OCI-LY1 (cell line): Measurements from ENCODE around the gene CRTAC1.

Source experiments
- H2AFZ ChIP-seq: fragments of 200-600 bp; sonication (generic), shearing (Covaris generic); 2 replicates; pipeline ENCODE4 v1.6.0; 2014; ENCODE audit warnings: antibody characterized with exemption, mild to moderate bottlenecking, low read length
- H3F3A ChIP-seq: fragments of 200-600 bp; sonication (generic), shearing (Covaris generic); 2 replicates; pipeline ENCODE4 v1.6.0; 2014; ENCODE audit warnings: mild to moderate bottlenecking, antibody characterized with exemption, low read length, moderate library complexity; ENCODE audit not compliant: insufficient read depth
- H3K27ac ChIP-seq: fragments of 200-600 bp; sonication (generic); 2 replicates; pipeline ENCODE4 v1.5.1; 2014; ENCODE audit warnings: low read length, mixed run types, mild to moderate bottlenecking, low read depth; ENCODE audit not compliant: poor library complexity, severe bottlenecking
- H3K27me3 ChIP-seq: fragments of 200-600 bp; sonication (generic); 2 replicates; pipeline ENCODE4 v1.6.0; 2014; ENCODE audit warnings: antibody characterized with exemption, mild to moderate bottlenecking, low read length, moderate library complexity; ENCODE audit not compliant: insufficient read depth
- H3K36me3 ChIP-seq: fragments of 200-600 bp; sonication (generic); 2 replicates; pipeline ENCODE4 v1.6.1; 2014; ENCODE audit warnings: mild to moderate bottlenecking, antibody characterized with exemption, low read length, moderate library complexity, mixed read lengths; ENCODE audit not compliant: insufficient read depth
- H3K4me1 ChIP-seq: fragments of 200-600 bp; sonication (generic); 2 replicates; pipeline ENCODE4 v1.5.1; 2014; ENCODE audit warnings: mild to moderate bottlenecking, low read length, moderate library complexity; ENCODE audit not compliant: insufficient read depth, severe bottlenecking
- H3K4me2 ChIP-seq: fragments of 200-600 bp; sonication (generic), shearing (Covaris generic); 2 replicates; pipeline ENCODE4 v1.6.1; 2014; ENCODE audit warnings: low read length
- H3K4me3 ChIP-seq: fragments of 200-600 bp; sonication (generic); 2 replicates; pipeline ENCODE4 v1.5.1; 2014; ENCODE audit warnings: low read length, low read depth, mild to moderate bottlenecking, mixed read lengths; ENCODE audit not compliant: poor library complexity, severe bottlenecking
- H3K79me2 ChIP-seq: fragments of 200-600 bp; shearing (Covaris generic); 2 replicates; pipeline ENCODE4 v1.6.1; 2016; ENCODE audit warnings: mixed run types, low read length, mixed read lengths; ENCODE audit not compliant: insufficient read depth
- H3K9ac ChIP-seq: fragments of 200-600 bp; sonication (generic), shearing (Covaris generic); 2 replicates; pipeline ENCODE4 v1.6.1; 2014; ENCODE audit warnings: mild to moderate bottlenecking, low read length, mixed read lengths
- H3K9me2 ChIP-seq: fragments of 200-600 bp; sonication (generic), shearing (Covaris generic); 2 replicates; pipeline ENCODE4 v1.6.1; 2014; ENCODE audit warnings: low read depth, mild to moderate bottlenecking, low read length, mixed read lengths
- H3K9me3 ChIP-seq: fragments of 200-600 bp; shearing (Covaris generic); 2 replicates; pipeline ENCODE4 v1.6.1; 2014; ENCODE audit warnings: low read length, mixed read lengths
- H4K20me1 ChIP-seq: fragments of 200-600 bp; sonication (generic), shearing (Covaris generic); 2 replicates; pipeline ENCODE4 v1.6.0; 2016; ENCODE audit warnings: mild to moderate bottlenecking, low read length; ENCODE audit not compliant: insufficient read depth
- EZH2 ChIP-seq: fragments of 200-600 bp; sonication (generic), shearing (Covaris generic); IDR thresholded peaks from 2 replicates; pipeline ENCODE4 v1.8.0; 2017; ENCODE audit warnings: borderline replicate concordance, mixed run types, mild to moderate bottlenecking, antibody characterized with exemption, low read length, moderate library complexity, mixed read lengths
- TF ChIP-seq, protein P1 (sequence below): fragments of 200-600 bp; sonication (generic), shearing (Covaris generic); IDR thresholded peaks from 2 replicates; pipeline ENCODE4 v1.5.1; 2017; ENCODE audit warnings: mild to moderate bottlenecking, antibody characterized with exemption, low read length, moderate library complexity, mixed read lengths

Gene CRTAC1

GRCh38 chr10:97923057-97923456, 107.4 kb downstream of the CRTAC1 start:
- no peak for TF ChIP-seq EZH2
- TF ChIP-seq, protein P1, sequence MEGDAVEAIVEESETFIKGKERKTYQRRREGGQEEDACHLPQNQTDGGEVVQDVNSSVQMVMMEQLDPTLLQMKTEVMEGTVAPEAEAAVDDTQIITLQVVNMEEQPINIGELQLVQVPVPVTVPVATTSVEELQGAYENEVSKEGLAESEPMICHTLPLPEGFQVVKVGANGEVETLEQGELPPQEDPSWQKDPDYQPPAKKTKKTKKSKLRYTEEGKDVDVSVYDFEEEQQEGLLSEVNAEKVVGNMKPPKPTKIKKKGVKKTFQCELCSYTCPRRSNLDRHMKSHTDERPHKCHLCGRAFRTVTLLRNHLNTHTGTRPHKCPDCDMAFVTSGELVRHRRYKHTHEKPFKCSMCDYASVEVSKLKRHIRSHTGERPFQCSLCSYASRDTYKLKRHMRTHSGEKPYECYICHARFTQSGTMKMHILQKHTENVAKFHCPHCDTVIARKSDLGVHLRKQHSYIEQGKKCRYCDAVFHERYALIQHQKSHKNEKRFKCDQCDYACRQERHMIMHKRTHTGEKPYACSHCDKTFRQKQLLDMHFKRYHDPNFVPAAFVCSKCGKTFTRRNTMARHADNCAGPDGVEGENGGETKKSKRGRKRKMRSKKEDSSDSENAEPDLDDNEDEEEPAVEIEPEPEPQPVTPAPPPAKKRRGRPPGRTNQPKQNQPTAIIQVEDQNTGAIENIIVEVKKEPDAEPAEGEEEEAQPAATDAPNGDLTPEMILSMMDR, result no peak
- Histone ChIP-seq H4K20me1 (no peaks in the 10 kb centered on the region), H3K27ac (no peak overlapping the region), H3K27me3 (no peaks in the 10 kb centered on the region), H3K9me3 (no peaks in the 10 kb centered on the region), H3K9ac (no peak overlapping the region), H3K4me2 (no peak overlapping the region), H3F3A (no peaks in the 10 kb centered on the region), H3K4me3 (no peak overlapping the region), H3K9me2 (no peaks in the 10 kb centered on the region), H3K79me2 (no peaks in the 10 kb centered on the region), H3K36me3 (no peaks in the 10 kb centered on the region), H3K4me1 (no peaks in the 10 kb centered on the region), H2AFZ (no peak overlapping the region)

DNA sequence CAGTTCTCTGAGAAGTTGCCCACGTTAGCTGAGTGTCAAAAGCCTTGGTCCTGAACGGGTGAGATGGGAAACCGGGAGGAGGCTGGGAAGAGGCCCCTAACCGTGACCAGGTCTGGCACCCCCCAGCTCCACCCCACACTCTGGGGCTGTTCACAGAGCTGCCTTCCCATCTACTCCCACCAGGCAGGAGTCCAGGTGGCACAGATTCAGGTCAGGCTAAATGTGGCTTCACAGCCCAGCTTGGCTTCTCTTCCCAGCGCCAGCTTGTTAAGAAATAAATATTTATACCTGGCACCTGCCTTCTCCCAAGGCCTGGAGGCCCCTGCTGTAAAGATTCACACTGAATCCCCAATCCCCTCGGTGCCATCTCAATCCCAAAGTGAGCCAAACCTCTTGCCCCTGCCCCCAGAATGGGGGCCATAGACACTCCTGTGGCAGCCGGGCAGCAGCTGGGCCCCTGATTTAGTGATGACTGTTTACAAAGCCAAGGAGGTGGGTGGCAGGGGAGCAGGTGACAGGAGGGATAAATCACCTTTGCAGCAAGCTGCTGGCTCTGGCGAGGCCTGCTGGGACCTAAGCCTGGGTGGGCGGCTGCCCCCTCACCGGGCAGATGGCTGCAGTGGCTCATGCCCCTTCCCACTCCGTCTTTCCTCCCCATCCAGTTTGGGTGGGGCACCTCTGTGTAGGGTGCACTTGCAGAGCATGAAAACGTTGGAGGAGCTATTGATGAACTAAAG, 108.2 kb downstream of the CRTAC1 start:
- Histone ChIP-seq H3K79me2 (no peaks in the 10 kb centered on the region), H3K4me1 (no peaks in the 10 kb centered on the region), H3K4me3 (no peak overlapping the region), H3K4me2 (no peak overlapping the region), H4K20me1 (no peaks in the 10 kb centered on the region), H3K36me3 (no peaks in the 10 kb centered on the region), H3K27me3 (no peaks in the 10 kb centered on the region), H3K27ac (no peak overlapping the region), H3K9me3 (no peaks in the 10 kb centered on the region), H2AFZ (no peak overlapping the region), H3K9ac (no peak overlapping the region), H3K9me2 (no peaks in the 10 kb centered on the region), H3F3A (no peaks in the 10 kb centered on the region)
- TF ChIP-seq EZH2, result no peak
- TF ChIP-seq, protein P1, result no peak

DNA sequence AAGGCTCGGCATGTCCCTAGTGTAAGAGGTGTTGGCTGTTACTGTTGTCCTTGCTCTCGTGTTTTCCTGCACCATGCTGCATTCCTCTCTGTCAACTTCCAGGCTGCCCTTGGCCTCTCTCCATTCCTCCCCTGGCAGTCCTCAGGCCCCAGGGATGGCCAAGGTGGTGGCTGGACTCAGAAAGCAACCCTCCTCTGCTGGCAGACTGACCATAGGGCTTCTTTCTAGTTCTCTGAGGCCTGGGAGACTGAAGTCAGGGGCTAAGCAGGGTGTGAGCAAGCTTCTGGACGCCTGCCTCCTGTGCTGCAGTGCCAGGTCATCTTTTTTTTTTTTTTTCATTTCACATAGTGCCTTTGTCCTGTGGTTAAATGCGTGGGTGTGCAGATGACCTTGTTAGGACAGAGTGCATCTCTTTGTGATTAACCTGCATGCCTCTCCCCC, 108.8 kb downstream of the CRTAC1 start:
- no peaks in the 10 kb centered on the region for H3K4me1 ChIP-seq
- no peak overlapping the region for H3K4me3 ChIP-seq
- no peak overlapping the region for H3K4me2 ChIP-seq
- H3K9me3 ChIP-seq, result no peaks in the 10 kb centered on the region
- H2AFZ ChIP-seq, result no peak overlapping the region
- no peaks in the 10 kb centered on the region for H3F3A ChIP-seq
- TF ChIP-seq, protein P1, result no peak
- TF ChIP-seq EZH2, result no peak
- H3K36me3 ChIP-seq, result no peaks in the 10 kb centered on the region
- no peaks in the 10 kb centered on the region for H4K20me1 ChIP-seq
- H3K79me2 ChIP-seq, result no peaks in the 10 kb centered on the region
- no peaks in the 10 kb centered on the region for H3K27me3 ChIP-seq
- H3K27ac ChIP-seq, result no peak overlapping the region
- H3K9me2 ChIP-seq, result no peaks in the 10 kb centered on the region
- H3K9ac ChIP-seq, result no peak overlapping the region
